HEK293 (cell line): Measurements from ENCODE around the gene ETV1.

Source experiments
- BCL11B ChIP-seq: fragments of 450-650 bp; formaldehyde crosslinking; IDR thresholded peaks from 2 replicates; pipeline ENCODE4 v1.5.1; 2016; ENCODE audit warnings: low read depth, missing biosample characterization, missing genetic modification characterization
- IKZF3 ChIP-seq: fragments of 450-650 bp; IDR thresholded peaks from 2 replicates; pipeline ENCODE4 v1.5.0; 2018; ENCODE audit warnings: missing biosample characterization, mild to moderate bottlenecking, missing genetic modification characterization, moderate library complexity
- KLF9 ChIP-seq: fragments of 450-650 bp; formaldehyde crosslinking; IDR thresholded peaks from 2 replicates; pipeline ENCODE4 v1.5.1; 2016; ENCODE audit warnings: missing biosample characterization, missing genetic modification characterization, low read depth
- MEIS1 ChIP-seq: sonication (generic); formaldehyde crosslinking; IDR thresholded peaks from 2 replicates; pipeline ENCODE4 v1.8.1; 2022; ENCODE audit warnings: missing genetic modification reagents, mild to moderate bottlenecking, borderline replicate concordance
- MYNN ChIP-seq: fragments of 450-650 bp; formaldehyde crosslinking; IDR thresholded peaks from 2 replicates; pipeline ENCODE4 v1.5.1; 2016; ENCODE audit warnings: missing biosample characterization, missing genetic modification characterization, borderline replicate concordance
- SP2 ChIP-seq: fragments of 450-650 bp; formaldehyde crosslinking; IDR thresholded peaks from 2 replicates; pipeline ENCODE4 v1.5.1; 2016; ENCODE audit warnings: missing biosample characterization, missing genetic modification characterization
- WT1 ChIP-seq: fragments of 450-650 bp; formaldehyde crosslinking; IDR thresholded peaks from 2 replicates; pipeline ENCODE4 v1.5.1; 2016; ENCODE audit warnings: missing biosample characterization, missing genetic modification characterization
- YY2 ChIP-seq: fragments of 450-650 bp; formaldehyde crosslinking; IDR thresholded peaks from 2 replicates; pipeline ENCODE4 v1.5.1; 2016; ENCODE audit warnings: missing biosample characterization, missing genetic modification characterization
- ZBTB17 ChIP-seq: fragments of 450-650 bp; formaldehyde crosslinking; IDR thresholded peaks from 2 replicates; pipeline ENCODE4 v1.5.1; 2016; ENCODE audit warnings: missing biosample characterization, missing genetic modification characterization
- ZFHX2 ChIP-seq: fragments of 450-650 bp; formaldehyde crosslinking; conservative IDR thresholded peaks from 2 replicates; pipeline ENCODE4 v1.5.1; 2016; ENCODE audit warnings: missing biosample characterization, missing genetic modification characterization
- ZFP69B ChIP-seq: fragments of 450-650 bp; formaldehyde crosslinking; IDR thresholded peaks from 2 replicates; pipeline ENCODE4 v1.5.1; 2016; ENCODE audit warnings: missing biosample characterization, missing genetic modification characterization
- ZNF112 ChIP-seq: fragments of 450-650 bp; formaldehyde crosslinking; IDR thresholded peaks from 2 replicates; pipeline ENCODE4 v1.5.0; 2017; ENCODE audit warnings: missing biosample characterization, missing genetic modification characterization
- ZNF133 ChIP-seq: fragments of 450-650 bp; formaldehyde crosslinking; IDR thresholded peaks from 2 replicates; pipeline ENCODE4 v1.5.1; 2016; ENCODE audit warnings: missing biosample characterization, missing genetic modification characterization
- ZNF138 ChIP-seq: fragments of 450-650 bp; formaldehyde crosslinking; IDR thresholded peaks from 2 replicates; pipeline ENCODE4 v1.5.1; 2016; ENCODE audit warnings: missing biosample characterization, missing genetic modification characterization, borderline replicate concordance
- ZNF175 ChIP-seq: fragments of 450-650 bp; formaldehyde crosslinking; IDR thresholded peaks from 2 replicates; pipeline ENCODE4 v1.5.1; 2016; ENCODE audit warnings: missing biosample characterization, missing genetic modification characterization
- ZNF202 ChIP-seq: fragments of 450-650 bp; formaldehyde crosslinking; IDR thresholded peaks from 2 replicates; pipeline ENCODE4 v1.5.1; 2016; ENCODE audit warnings: missing biosample characterization, missing genetic modification characterization, borderline replicate concordance
- ZNF302 ChIP-seq: fragments of 450-650 bp; formaldehyde crosslinking; IDR thresholded peaks from 2 replicates; pipeline ENCODE4 v1.5.1; 2016; ENCODE audit warnings: missing biosample characterization, missing genetic modification characterization, low read depth
- ZNF335 ChIP-seq: fragments of 450-650 bp; formaldehyde crosslinking; conservative IDR thresholded peaks from 2 replicates; pipeline ENCODE4 v1.5.1; 2016; ENCODE audit warnings: missing biosample characterization, missing genetic modification characterization
- ZNF366 ChIP-seq: fragments of 450-650 bp; formaldehyde crosslinking; conservative IDR thresholded peaks from 2 replicates; pipeline ENCODE4 v1.5.1; 2016; ENCODE audit warnings: missing biosample characterization, missing genetic modification characterization
- ZNF423 ChIP-seq: fragments of 450-650 bp; formaldehyde crosslinking; IDR thresholded peaks from 2 replicates; pipeline ENCODE4 v1.5.1; 2016; ENCODE audit warnings: missing biosample characterization, missing genetic modification characterization
- ZNF529 ChIP-seq: fragments of 450-650 bp; formaldehyde crosslinking; IDR thresholded peaks from 2 replicates; pipeline ENCODE4 v1.5.1; 2017; ENCODE audit warnings: missing genetic modification characterization, missing biosample characterization; ENCODE audit not compliant: insufficient replicate concordance
- ZNF654 ChIP-seq: fragments of 450-650 bp; formaldehyde crosslinking; IDR thresholded peaks from 2 replicates; pipeline ENCODE4 v1.5.1; 2016; ENCODE audit warnings: low read depth, missing biosample characterization, missing genetic modification characterization
- ZNF76 ChIP-seq: fragments of 450-650 bp; formaldehyde crosslinking; IDR thresholded peaks from 2 replicates; pipeline ENCODE4; 2016; ENCODE audit warnings: low read depth, missing biosample characterization, missing genetic modification characterization, borderline replicate concordance
- ZNF777 ChIP-seq: fragments of 450-650 bp; formaldehyde crosslinking; IDR thresholded peaks from 2 replicates; pipeline ENCODE4 v1.5.1; 2017; ENCODE audit warnings: missing biosample characterization, missing genetic modification characterization, borderline replicate concordance
- ZSCAN30 ChIP-seq: fragments of 450-650 bp; IDR thresholded peaks from 2 replicates; pipeline ENCODE4 v1.5.1; 2018; ENCODE audit warnings: missing biosample characterization, mild to moderate bottlenecking, missing genetic modification characterization, moderate library complexity
- TF ChIP-seq, protein P1 (sequence below): fragments of 450-650 bp; formaldehyde crosslinking; IDR thresholded peaks from 2 replicates; pipeline ENCODE4 v1.5.1; 2016; ENCODE audit warnings: missing biosample characterization, missing genetic modification characterization
- TF ChIP-seq, protein P2 (sequence below): fragments of 450-650 bp; formaldehyde crosslinking; IDR thresholded peaks from 2 replicates; pipeline ENCODE4 v1.5.1; 2017; ENCODE audit warnings: missing biosample characterization, mild to moderate bottlenecking, missing genetic modification characterization, moderate library complexity
- TF ChIP-seq, protein P3 (sequence below): fragments of 450-650 bp; formaldehyde crosslinking; IDR thresholded peaks from 2 replicates; pipeline ENCODE4 v1.5.1; 2017; ENCODE audit warnings: missing biosample characterization, missing genetic modification characterization

Gene ETV1

DNA sequence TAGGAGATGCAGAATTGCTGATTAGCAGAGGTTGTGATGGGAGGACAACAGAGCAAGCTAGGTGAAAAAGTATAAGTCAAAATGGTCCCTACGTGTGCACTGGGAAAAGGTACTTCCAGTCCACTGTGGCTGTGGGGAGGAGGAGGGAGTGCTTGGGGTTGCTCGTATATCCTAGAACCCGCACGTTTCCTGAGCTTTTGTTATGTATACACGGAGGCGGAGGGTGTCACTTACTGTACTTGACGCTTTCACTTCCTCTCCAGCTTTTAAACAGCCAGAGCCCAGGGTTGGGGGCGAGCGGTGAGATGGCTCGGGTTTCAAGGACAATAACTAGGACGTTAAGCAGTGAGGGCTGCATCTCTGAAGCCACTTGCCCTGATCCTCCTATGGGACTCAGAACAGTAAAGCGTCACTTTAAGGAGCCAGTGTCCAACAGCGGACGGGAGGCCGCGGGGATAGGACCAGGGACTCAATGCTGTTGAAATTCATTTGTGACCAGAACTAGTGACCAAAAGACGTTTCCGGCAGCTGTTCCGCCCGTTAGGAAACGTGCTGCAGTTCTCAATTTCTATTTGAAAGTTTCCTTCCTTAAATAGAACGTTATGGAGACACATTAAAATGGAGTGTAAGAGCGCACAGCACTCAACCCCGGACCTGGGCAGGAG lies 985 bp upstream of the ETV1 start (continued):
- TF ChIP-seq ZNF138 (no peak), BCL11B (no peak), KLF9 (tag by site-specific recombination) (no peak), WT1 (tag by site-specific recombination) (peak; percentile 58), SP2 (tag by site-specific recombination) (peak; percentile 48), ZNF335 (peak; percentile 37), ZNF777 (tag by site-specific recombination) (no peak), MYNN (tag by site-specific recombination) (peak; percentile 72; the same call in 1 of the 2 replicates), ZNF366 (tag by site-specific recombination) (peak; percentile 15; the same call in 1 of the 2 replicates), MEIS1 (CRISPR knock-in tag) (no peak), ZNF112 (tag by site-specific recombination) (no peak), ZNF76 (tag by site-specific recombination) (0 out of 2 replicates have a peak, but pooled peaks have one; percentile 10), ZSCAN30 (no peak), ZFHX2 (peak; percentile 54), YY2 (tag by site-specific recombination) (no peak), ZNF202 (no peak), ZNF175 (tag by site-specific recombination) (no peak), ZNF529 (tag by site-specific recombination) (no peak), ZNF423 (tag by site-specific recombination) (no peak), ZNF133 (no peak), ZFP69B (tag by site-specific recombination) (0 out of 2 replicates have a peak, but pooled peaks have one; percentile 30), ZNF302 (no peak), ZNF654 (tag by site-specific recombination) (no peak), ZBTB17 (tag by site-specific recombination) (no peak; the same call in none of the 2 replicates), IKZF3 (tag by site-specific recombination) (peak; percentile 58)
- TF ChIP-seq, protein P1, sequence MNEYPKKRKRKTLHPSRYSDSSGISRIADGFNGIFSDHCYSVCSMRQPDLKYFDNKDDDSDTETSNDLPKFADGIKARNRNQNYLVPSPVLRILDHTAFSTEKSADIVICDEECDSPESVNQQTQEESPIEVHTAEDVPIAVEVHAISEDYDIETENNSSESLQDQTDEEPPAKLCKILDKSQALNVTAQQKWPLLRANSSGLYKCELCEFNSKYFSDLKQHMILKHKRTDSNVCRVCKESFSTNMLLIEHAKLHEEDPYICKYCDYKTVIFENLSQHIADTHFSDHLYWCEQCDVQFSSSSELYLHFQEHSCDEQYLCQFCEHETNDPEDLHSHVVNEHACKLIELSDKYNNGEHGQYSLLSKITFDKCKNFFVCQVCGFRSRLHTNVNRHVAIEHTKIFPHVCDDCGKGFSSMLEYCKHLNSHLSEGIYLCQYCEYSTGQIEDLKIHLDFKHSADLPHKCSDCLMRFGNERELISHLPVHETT (tag by site-specific recombination), result no peak
- TF ChIP-seq, protein P2, sequence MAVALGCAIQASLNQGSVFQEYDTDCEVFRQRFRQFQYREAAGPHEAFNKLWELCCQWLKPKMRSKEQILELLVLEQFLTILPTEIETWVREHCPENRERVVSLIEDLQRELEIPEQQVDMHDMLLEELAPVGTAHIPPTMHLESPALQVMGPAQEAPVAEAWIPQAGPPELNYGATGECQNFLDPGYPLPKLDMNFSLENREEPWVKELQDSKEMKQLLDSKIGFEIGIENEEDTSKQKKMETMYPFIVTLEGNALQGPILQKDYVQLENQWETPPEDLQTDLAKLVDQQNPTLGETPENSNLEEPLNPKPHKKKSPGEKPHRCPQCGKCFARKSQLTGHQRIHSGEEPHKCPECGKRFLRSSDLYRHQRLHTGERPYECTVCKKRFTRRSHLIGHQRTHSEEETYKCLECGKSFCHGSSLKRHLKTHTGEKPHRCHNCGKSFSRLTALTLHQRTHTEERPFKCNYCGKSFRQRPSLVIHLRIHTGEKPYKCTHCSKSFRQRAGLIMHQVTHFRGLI (tag by site-specific recombination), result no peak
- TF ChIP-seq, protein P3, sequence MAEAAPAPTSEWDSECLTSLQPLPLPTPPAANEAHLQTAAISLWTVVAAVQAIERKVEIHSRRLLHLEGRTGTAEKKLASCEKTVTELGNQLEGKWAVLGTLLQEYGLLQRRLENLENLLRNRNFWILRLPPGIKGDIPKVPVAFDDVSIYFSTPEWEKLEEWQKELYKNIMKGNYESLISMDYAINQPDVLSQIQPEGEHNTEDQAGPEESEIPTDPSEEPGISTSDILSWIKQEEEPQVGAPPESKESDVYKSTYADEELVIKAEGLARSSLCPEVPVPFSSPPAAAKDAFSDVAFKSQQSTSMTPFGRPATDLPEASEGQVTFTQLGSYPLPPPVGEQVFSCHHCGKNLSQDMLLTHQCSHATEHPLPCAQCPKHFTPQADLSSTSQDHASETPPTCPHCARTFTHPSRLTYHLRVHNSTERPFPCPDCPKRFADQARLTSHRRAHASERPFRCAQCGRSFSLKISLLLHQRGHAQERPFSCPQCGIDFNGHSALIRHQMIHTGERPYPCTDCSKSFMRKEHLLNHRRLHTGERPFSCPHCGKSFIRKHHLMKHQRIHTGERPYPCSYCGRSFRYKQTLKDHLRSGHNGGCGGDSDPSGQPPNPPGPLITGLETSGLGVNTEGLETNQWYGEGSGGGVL, result peak; percentile 68
